K562 (cell line): ENCODE measurements around the gene NAA80. TPM values are rescaled to one million over a fixed set of nuclear protein-coding genes. Genes with fewer than 3 reads are reported as not detected.

ENCODE experiments used
- ATF1 ChIP-seq, 2 experiments: fragments of 450-650 bp in 1 of 2; IDR thresholded peaks; 2 replicates each; pipeline ENCODE4 v1.6.1; 2016; ENCODE audit warnings: missing compliant biosample characterization in 1 of 2, missing genetic modification characterization in 1 of 2
- CCNT2 ChIP-seq: IDR thresholded peaks from 2 replicates; pipeline ENCODE4 v1.6.1; 2011; ENCODE audit warnings: borderline replicate concordance, low read depth, mild to moderate bottlenecking, moderate library complexity, mixed read lengths, low read length; ENCODE audit not compliant: insufficient read length; ENCODE audit errors: extremely low read depth
- CHD1 ChIP-seq: fragments of 200-600 bp; sonication (generic); IDR thresholded peaks from one replicate; pipeline ENCODE4 v1.6.1; 2012; ENCODE audit warnings: mild to moderate bottlenecking, moderate library complexity, low read length, inconsistent platforms
- CTBP1 ChIP-seq: fragments of 450-650 bp; IDR thresholded peaks from 2 replicates; pipeline ENCODE4 v1.6.1; 2016; ENCODE audit warnings: borderline replicate concordance
- EP400 ChIP-seq: fragments of 450-650 bp; IDR thresholded peaks from 2 replicates; pipeline ENCODE4 v1.6.1; 2017; ENCODE audit warnings: antibody characterized with exemption, mild to moderate bottlenecking, moderate library complexity
- GABPB1 ChIP-seq: sonication (generic); formaldehyde crosslinking; IDR thresholded peaks from 2 replicates; pipeline ENCODE4 v1.8.0; 2022; ENCODE audit warnings: mild to moderate bottlenecking, missing genetic modification reagents
- HDAC6 ChIP-seq: IDR thresholded peaks from 2 replicates; pipeline ENCODE4 v1.6.1; 2012; ENCODE audit warnings: low read depth, mild to moderate bottlenecking, control low read depth, inconsistent platforms, low read length, moderate library complexity
- NR4A1 ChIP-seq, 2 experiments: fragments of 250-450 bp in 1 of 2; fragments of 450-650 bp in 1 of 2; sonication (Bioruptor Pico) in 1 of 2; IDR thresholded peaks; 2 replicates each; pipeline versions ENCODE4 v1.4.0 to v1.6.1; 2016 to 2020; ENCODE audit warnings: mild to moderate bottlenecking in 2 of 2, missing compliant biosample characterization in 1 of 2, missing genetic modification characterization in 1 of 2, moderate library complexity in 1 of 2
- TCF7 ChIP-seq: sonication (generic); IDR thresholded peaks from 2 replicates; pipeline ENCODE4 v1.6.1; 2016; ENCODE audit warnings: antibody characterized with exemption, borderline replicate concordance
- ZNF134 ChIP-seq: fragments of 250-450 bp; sonication (Bioruptor Pico); conservative IDR thresholded peaks from 2 replicates; pipeline ENCODE4 v1.4.0; 2020
- polyA plus RNA-seq, 8 experiments: library from polyadenylated mRNA; depleted of rRNA in 4 of 8; stranded (reverse) in 5 of 8; unstranded in 3 of 8; fragments of >200 nt; fragmentation: Nextera tagmentation in 2 of 8; fragmentation: Illumina TruSeq in 1 of 8; extraction: Ambion mirVana in 2 of 8; extraction: Trizol in 1 of 8; gene quantifications; 2 replicates each; pipeline versions ENCODE4 v1.2.1 to v1.2.3, GENCODE V29; 2011 to 2014; ENCODE audit warnings: inconsistent platforms in 1 of 8, missing spikeins in 1 of 8
- total RNA-seq, 7 experiments: library from RNA; depleted of rRNA in 6 of 7; stranded (reverse); fragments of >200 nt in 6 of 7; fragmentation: Illumina TruSeq in 2 of 7; extraction: Trizol in 2 of 7; gene quantifications; 2 replicates each; pipeline versions ENCODE4 v1.2.1 to v1.2.3, GENCODE V29; 2011 to 2021; ENCODE audit warnings: low replicate concordance in 1 of 7
- TF ChIP-seq, protein P1 (sequence below): sonication (generic); formaldehyde crosslinking; IDR thresholded peaks from 2 replicates; pipeline ENCODE4 v1.9.0; 2022; ENCODE audit warnings: mild to moderate bottlenecking, missing genetic modification reagents
- TF ChIP-seq, protein P2 (sequence below): fragments of 450-650 bp; IDR thresholded peaks from 2 replicates; pipeline ENCODE4 v1.6.1; 2018; ENCODE audit not compliant: partially characterized antibody
- TF ChIP-seq, protein P3 (sequence below): fragments of 450-650 bp; IDR thresholded peaks from 2 replicates; pipeline ENCODE4 v1.6.1; 2014; ENCODE audit warnings: low read depth, mild to moderate bottlenecking, moderate library complexity, borderline replicate concordance
- TF ChIP-seq, protein P4 (sequence below), 2 experiments: IDR thresholded peaks; 2 replicates each; pipeline ENCODE4 v1.6.1; 2012; ENCODE audit warnings: improper control_type of control experiment in 2 of 2, low read depth in 2 of 2, low read length in 2 of 2, borderline replicate concordance in 1 of 2
- TF ChIP-seq, protein P5 (sequence below): sonication (generic); formaldehyde crosslinking; IDR thresholded peaks from 2 replicates; pipeline ENCODE4 v1.8.1; 2023; ENCODE audit warnings: mild to moderate bottlenecking, missing genetic modification reagents

Gene NAA80
- total and polyA plus RNA-seq, 9 of the 15 experiments (the other 6 are each of a cell fraction or from before 2014, with no cell fraction given), result 0.82 to 24.0 (median 8.6) TPM

DNA sequence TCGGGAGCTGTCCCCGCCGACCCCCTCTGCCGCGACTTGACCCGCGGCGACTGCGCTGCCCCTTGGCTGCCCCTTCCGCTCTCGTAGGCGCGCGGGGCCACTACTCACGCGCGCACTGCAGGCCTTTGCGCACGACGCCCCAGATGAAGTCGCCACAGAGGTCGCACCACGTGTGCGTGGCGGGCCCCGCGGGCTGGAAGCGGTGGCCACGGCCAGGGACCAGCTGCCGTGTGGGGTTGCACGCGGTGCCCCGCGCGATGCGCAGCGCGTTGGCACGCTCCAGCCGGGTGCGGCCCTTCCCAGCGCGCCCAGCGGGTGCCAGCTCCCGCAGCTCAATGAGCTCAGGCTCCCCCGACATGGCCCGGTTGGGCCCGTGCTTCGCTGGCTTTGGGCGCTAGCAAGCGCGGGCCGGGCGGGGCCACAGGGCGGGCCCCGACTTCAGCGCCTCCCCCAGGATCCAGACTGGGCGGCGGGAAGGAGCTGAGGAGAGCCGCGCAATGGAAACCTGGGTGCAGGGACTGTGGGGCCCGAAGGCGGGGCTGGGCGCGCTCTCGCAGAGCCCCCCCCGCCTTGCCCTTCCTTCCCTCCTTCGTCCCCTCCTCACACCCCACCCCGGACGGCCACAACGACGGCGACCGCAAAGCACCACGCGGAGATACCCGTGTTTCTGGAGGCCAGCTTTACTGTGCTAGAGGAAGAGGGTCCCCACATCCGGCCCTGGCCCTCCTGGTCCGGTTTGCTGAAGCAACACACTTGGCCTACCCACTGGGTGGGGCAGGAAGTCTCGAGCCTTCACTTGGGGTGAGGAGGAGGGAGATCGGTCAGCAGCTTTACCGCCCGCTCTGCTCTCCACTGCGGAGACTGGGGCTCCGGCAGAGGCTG lies 41.5 kb upstream of the NAA80 start, which contains the start of gene RASSF1 (continued):
- TF ChIP-seq CHD1 (peak; percentile 73), EP400 (peak; percentile 42; the same call in 1 of the 2 replicates), NR4A1 (CRISPR knock-in tag; IDR thresholded peaks at IDR 0.05) (no peak), NR4A1 (tag; IDR thresholded peaks at IDR 0.05) (peak; percentile 41; the same call in 1 of the 2 replicates), GABPB1 (CRISPR knock-in tag) (peak; percentile 30; the same call in 1 of the 2 replicates), CTBP1 (peak; percentile 14; the same call in 1 of the 2 replicates), TCF7 (no peak), ZNF134 (CRISPR knock-in tag) (no peak), ATF1 (CRISPR knock-in tag; IDR thresholded peaks at IDR 0.05) (no peak), ATF1 (tag; IDR thresholded peaks at IDR 0.05) (0 out of 2 replicates have a peak, but pooled peaks have one; percentile 30), CCNT2 (peak; percentile 41), HDAC6 (no peak)
- TF ChIP-seq, protein P1, sequence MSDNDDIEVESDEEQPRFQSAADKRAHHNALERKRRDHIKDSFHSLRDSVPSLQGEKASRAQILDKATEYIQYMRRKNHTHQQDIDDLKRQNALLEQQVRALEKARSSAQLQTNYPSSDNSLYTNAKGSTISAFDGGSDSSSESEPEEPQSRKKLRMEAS (CRISPR knock-in tag), result peak; percentile 72
- TF ChIP-seq, protein P2, sequence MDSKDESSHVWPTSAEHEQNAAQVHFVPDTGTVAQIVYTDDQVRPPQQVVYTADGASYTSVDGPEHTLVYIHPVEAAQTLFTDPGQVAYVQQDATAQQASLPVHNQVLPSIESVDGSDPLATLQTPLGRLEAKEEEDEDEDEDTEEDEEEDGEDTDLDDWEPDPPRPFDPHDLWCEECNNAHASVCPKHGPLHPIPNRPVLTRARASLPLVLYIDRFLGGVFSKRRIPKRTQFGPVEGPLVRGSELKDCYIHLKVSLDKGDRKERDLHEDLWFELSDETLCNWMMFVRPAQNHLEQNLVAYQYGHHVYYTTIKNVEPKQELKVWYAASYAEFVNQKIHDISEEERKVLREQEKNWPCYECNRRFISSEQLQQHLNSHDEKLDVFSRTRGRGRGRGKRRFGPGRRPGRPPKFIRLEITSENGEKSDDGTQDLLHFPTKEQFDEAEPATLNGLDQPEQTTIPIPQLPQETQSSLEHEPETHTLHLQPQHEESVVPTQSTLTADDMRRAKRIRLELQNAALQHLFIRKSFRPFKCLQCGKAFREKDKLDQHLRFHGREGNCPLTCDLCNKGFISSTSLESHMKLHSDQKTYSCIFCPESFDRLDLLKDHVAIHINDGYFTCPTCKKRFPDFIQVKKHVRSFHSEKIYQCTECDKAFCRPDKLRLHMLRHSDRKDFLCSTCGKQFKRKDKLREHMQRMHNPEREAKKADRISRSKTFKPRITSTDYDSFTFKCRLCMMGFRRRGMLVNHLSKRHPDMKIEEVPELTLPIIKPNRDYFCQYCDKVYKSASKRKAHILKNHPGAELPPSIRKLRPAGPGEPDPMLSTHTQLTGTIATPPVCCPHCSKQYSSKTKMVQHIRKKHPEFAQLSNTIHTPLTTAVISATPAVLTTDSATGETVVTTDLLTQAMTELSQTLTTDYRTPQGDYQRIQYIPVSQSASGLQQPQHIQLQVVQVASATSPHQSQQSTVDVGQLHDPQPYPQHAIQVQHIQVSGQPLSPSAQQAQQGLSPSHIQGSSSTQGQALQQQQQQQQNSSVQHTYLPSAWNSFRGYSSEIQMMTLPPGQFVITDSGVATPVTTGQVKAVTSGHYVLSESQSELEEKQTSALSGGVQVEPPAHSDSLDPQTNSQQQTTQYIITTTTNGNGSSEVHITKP, result peak; percentile 37
- TF ChIP-seq, protein P3, sequence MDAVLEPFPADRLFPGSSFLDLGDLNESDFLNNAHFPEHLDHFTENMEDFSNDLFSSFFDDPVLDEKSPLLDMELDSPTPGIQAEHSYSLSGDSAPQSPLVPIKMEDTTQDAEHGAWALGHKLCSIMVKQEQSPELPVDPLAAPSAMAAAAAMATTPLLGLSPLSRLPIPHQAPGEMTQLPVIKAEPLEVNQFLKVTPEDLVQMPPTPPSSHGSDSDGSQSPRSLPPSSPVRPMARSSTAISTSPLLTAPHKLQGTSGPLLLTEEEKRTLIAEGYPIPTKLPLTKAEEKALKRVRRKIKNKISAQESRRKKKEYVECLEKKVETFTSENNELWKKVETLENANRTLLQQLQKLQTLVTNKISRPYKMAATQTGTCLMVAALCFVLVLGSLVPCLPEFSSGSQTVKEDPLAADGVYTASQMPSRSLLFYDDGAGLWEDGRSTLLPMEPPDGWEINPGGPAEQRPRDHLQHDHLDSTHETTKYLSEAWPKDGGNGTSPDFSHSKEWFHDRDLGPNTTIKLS, result 0 out of 2 replicates have a peak, but pooled peaks have one; percentile 27
- TF ChIP-seq, protein P4, sequence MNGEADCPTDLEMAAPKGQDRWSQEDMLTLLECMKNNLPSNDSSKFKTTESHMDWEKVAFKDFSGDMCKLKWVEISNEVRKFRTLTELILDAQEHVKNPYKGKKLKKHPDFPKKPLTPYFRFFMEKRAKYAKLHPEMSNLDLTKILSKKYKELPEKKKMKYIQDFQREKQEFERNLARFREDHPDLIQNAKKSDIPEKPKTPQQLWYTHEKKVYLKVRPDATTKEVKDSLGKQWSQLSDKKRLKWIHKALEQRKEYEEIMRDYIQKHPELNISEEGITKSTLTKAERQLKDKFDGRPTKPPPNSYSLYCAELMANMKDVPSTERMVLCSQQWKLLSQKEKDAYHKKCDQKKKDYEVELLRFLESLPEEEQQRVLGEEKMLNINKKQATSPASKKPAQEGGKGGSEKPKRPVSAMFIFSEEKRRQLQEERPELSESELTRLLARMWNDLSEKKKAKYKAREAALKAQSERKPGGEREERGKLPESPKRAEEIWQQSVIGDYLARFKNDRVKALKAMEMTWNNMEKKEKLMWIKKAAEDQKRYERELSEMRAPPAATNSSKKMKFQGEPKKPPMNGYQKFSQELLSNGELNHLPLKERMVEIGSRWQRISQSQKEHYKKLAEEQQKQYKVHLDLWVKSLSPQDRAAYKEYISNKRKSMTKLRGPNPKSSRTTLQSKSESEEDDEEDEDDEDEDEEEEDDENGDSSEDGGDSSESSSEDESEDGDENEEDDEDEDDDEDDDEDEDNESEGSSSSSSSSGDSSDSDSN (IDR thresholded peaks at IDR 0.05; ENCODE audit: borderline replicate concordance in 1 of 2, low read depth in 2 of 2, low read length in 2 of 2), result no peak
- TF ChIP-seq, protein P5, sequence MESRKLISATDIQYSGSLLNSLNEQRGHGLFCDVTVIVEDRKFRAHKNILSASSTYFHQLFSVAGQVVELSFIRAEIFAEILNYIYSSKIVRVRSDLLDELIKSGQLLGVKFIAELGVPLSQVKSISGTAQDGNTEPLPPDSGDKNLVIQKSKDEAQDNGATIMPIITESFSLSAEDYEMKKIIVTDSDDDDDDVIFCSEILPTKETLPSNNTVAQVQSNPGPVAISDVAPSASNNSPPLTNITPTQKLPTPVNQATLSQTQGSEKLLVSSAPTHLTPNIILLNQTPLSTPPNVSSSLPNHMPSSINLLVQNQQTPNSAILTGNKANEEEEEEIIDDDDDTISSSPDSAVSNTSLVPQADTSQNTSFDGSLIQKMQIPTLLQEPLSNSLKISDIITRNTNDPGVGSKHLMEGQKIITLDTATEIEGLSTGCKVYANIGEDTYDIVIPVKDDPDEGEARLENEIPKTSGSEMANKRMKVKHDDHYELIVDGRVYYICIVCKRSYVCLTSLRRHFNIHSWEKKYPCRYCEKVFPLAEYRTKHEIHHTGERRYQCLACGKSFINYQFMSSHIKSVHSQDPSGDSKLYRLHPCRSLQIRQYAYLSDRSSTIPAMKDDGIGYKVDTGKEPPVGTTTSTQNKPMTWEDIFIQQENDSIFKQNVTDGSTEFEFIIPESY, result peak; percentile 86
